ENCODE data around the gene SGSH. TPM values are rescaled to one million over a fixed set of nuclear protein-coding genes. Genes with fewer than 3 reads are reported as not detected.

SGSH gene
- total RNA-seq, 3 donors from 2014 or later (not counting 1 experiment from before 2014, with no cell fraction given): 73.4 to 96.5 (median 74.1) TPM

DNA sequence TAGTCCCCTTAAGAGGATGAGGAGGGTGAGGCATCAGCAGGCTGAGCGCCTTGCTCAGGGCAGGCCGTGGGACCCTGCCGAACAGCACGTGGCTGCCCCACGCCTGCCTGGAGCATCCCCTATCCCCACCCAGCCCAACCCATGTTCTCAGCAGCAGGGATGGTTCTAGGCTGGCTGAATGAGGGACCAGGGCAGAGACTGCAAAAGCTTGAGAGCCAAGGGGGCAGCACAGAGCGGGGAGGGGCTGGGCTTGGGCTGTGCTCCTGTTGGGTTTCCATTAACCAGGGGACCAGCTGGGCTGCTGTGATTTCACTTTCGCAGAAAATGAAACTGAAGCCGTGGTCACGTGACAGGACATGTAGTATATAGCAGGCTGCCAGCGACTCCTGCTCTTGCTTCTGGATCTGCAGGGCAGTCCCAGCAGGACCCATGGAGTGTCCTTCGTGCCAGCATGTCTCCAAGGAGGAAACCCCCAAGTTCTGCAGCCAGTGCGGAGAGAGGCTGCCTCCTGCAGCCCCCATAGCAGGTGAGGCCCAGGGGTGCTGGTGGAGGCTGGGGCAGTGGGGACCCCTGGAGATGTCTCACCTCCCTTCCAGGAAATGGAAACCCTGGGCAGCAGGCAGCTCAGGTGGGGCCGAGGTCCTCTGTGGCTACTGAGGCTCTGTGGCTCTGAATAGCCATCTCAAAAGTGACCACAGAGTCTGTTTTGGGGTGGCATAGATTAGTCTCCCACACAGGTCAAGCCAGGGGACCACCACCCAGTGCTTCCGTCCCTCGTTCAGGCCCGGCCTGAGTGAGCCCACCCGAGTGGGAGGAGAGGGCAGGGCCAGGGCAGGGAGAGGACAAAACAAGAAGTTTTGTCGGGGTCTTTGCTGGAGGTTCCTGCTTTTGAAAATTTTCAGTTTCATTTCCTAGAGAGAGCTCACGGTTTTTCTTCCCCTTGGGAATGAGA, 43.4 kb upstream of the SGSH start:
- peak overlapping the region; percentile 85 for H3K4me3 Mint-ChIP-seq
- no peaks in the 10 kb centered on the region for H3K9me3 Mint-ChIP-seq
- peak; percentile 42 to 59 (median 57) for ATAC-seq
- H3K27me3 ChIP-seq (ENCODE audit: control insufficient read depth, insufficient read depth, low read length): no peaks in the 10 kb centered on the region
- H3K4me3 ChIP-seq (ENCODE audit: low read length): peak overlapping the region; percentile 83
- peaks cover 80% of the 10 kb centered on the region for H3K4me1 ChIP-seq (ENCODE audit: control insufficient read depth, insufficient read depth, low read length)
- WGBS (ENCODE audit: insufficient coverage): 10% methylated on average over 19 of the region's 19 CpGs
- H3K36me3 Mint-ChIP-seq: no peaks in the 10 kb centered on the region
- peak; percentile 72 to 94 for DNase-seq
- TF ChIP-seq, protein P1, sequence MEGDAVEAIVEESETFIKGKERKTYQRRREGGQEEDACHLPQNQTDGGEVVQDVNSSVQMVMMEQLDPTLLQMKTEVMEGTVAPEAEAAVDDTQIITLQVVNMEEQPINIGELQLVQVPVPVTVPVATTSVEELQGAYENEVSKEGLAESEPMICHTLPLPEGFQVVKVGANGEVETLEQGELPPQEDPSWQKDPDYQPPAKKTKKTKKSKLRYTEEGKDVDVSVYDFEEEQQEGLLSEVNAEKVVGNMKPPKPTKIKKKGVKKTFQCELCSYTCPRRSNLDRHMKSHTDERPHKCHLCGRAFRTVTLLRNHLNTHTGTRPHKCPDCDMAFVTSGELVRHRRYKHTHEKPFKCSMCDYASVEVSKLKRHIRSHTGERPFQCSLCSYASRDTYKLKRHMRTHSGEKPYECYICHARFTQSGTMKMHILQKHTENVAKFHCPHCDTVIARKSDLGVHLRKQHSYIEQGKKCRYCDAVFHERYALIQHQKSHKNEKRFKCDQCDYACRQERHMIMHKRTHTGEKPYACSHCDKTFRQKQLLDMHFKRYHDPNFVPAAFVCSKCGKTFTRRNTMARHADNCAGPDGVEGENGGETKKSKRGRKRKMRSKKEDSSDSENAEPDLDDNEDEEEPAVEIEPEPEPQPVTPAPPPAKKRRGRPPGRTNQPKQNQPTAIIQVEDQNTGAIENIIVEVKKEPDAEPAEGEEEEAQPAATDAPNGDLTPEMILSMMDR (IDR thresholded peaks at IDR 0.05): no peak
- H3K27ac Mint-ChIP-seq: peak overlapping the region; percentile 84 to 87
- peaks cover 18% of the 10 kb centered on the region for H3K36me3 ChIP-seq (ENCODE audit: control insufficient read depth, insufficient read depth, low read length)
- intact Hi-C loops (cut with micrococcal nuclease): loop anchor here (2.0 kb wide), 2 partner anchors 45 to 117 kb away; partner anchors contain the start of gene EIF4A3
- no peaks in the 10 kb centered on the region for H3K9me3 ChIP-seq (ENCODE audit: control insufficient read depth, insufficient read depth, low read length)
- no peaks in the 10 kb centered on the region for H3K27me3 Mint-ChIP-seq (ENCODE audit: low read depth in 2 of 2)
- peak overlapping the region; percentile 70 for H3K27ac ChIP-seq (ENCODE audit: low read length)
- peaks cover 43 to 44% of the 10 kb centered on the region in 2 donors for H3K4me1 Mint-ChIP-seq

DNA sequence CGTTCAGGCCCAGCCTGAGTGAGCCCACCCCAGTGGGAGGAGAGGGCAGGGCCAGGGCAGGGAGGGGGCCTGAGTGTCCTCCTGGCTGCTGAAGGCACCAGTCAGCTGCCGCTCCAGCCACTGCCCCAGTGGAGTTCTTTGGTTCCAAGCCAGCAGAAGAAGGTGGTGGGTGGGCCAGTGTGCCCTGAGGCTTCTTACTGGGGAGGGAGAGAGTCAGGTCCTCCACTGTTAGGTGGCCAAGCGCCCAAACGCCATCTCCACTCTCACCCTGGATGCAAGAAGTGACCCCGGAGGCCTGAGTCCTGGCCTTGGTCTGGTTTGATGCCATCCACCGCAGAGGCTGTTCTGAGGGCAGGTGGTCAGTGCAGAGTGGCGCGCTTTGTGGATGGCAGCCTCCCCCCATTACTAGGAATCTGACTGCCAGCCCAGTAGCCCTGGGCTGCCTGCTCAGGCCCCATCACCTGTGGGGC, 42.7 kb upstream of the SGSH start:
- peaks cover 43 to 44% of the 10 kb centered on the region in 2 donors for H3K4me1 Mint-ChIP-seq
- TF ChIP-seq, protein P1 (IDR thresholded peaks at IDR 0.05): no peak
- Histone ChIP-seq H3K36me3 (ENCODE audit: control insufficient read depth, insufficient read depth, low read length) (peaks cover 10% of the 10 kb centered on the region), H3K27ac (ENCODE audit: low read length) (peak overlapping the region; percentile 70), H3K4me3 (ENCODE audit: low read length) (peak overlapping the region; percentile 83), H3K9me3 (ENCODE audit: control insufficient read depth, insufficient read depth, low read length) (no peaks in the 10 kb centered on the region), H3K27me3 (ENCODE audit: control insufficient read depth, insufficient read depth, low read length) (no peaks in the 10 kb centered on the region), H3K4me1 (ENCODE audit: control insufficient read depth, insufficient read depth, low read length) (peaks cover 72% of the 10 kb centered on the region)
- H3K4me3 Mint-ChIP-seq: peak overlapping the region; percentile 13
- no peaks in the 10 kb centered on the region for H3K9me3 Mint-ChIP-seq
- no peaks in the 10 kb centered on the region for H3K36me3 Mint-ChIP-seq
- H3K27ac Mint-ChIP-seq: peak overlapping the region; percentile 84 to 87
- intact Hi-C loops (cut with micrococcal nuclease): loop anchor here (2.0 kb wide), 1 partner anchor 116 kb away; the partner anchor contains the start of gene EIF4A3
- ATAC-seq (no peak), DNase-seq (no peak)
- no peaks in the 10 kb centered on the region for H3K27me3 Mint-ChIP-seq (ENCODE audit: low read depth in 2 of 2)
- 84% methylated on average over 8 of the region's 8 CpGs for whole genome bisulfite sequencing (ENCODE audit: insufficient coverage)

DNA sequence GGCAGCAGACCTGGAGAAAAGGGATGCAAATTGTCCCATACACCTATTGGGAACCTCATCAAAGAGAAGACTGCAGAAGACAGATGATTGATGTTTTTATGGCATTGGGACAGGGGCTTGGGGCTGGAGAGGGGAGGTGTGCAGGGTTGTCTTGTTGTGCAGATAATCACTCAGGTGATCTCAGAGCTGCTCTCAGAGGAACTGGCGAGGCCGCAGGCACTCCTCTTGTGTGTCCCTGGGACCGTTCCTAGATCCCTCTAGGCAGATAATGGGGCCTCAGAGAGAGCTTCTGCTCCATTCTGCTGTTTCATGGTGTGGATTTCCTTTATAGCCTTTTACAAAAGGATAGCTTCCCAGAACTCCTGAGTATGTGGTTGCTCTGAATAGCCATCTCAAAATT, 42.2 kb upstream of the SGSH start:
- intact Hi-C loops (cut with micrococcal nuclease): loop anchor here (2.0 kb wide), 1 partner anchor 115 kb away; the partner anchor contains the start of gene EIF4A3

More for the DNA sequence above, 42.2 kb upstream of the SGSH start:
- WGBS (ENCODE audit: insufficient coverage): 74% methylated on average over 3 of the region's 3 CpGs
- TF ChIP-seq, protein P1 (IDR thresholded peaks at IDR 0.05): no peak
- DNase-seq (peak in 1 of 2 donors; percentile 30), ATAC-seq (no peak)
- peak overlapping the region; percentile 92 for H3K4me3 Mint-ChIP-seq
- H3K4me1 Mint-ChIP-seq: peaks cover 40 to 43% of the 10 kb centered on the region in 2 donors
- H3K27me3 ChIP-seq (ENCODE audit: control insufficient read depth, insufficient read depth, low read length): no peaks in the 10 kb centered on the region
- no peaks in the 10 kb centered on the region for H3K27me3 Mint-ChIP-seq (ENCODE audit: low read depth in 2 of 2)
- H3K27ac Mint-ChIP-seq: peak overlapping the region; percentile 87 to 94
- peaks cover 6% of the 10 kb centered on the region for H3K36me3 ChIP-seq (ENCODE audit: control insufficient read depth, insufficient read depth, low read length)
- no peak overlapping the region for H3K4me3 ChIP-seq (ENCODE audit: low read length)
- H3K36me3 Mint-ChIP-seq: no peaks in the 10 kb centered on the region
- peak overlapping the region; percentile 70 for H3K27ac ChIP-seq (ENCODE audit: low read length)
- no peaks in the 10 kb centered on the region for H3K9me3 ChIP-seq (ENCODE audit: control insufficient read depth, insufficient read depth, low read length)
- H3K9me3 Mint-ChIP-seq: no peaks in the 10 kb centered on the region
- H3K4me1 ChIP-seq (ENCODE audit: control insufficient read depth, insufficient read depth, low read length): peaks cover 67% of the 10 kb centered on the region

Measured in natural killer cell (primary cell).